PC-3 (cell line): ENCODE measurements around the gene SH3PXD2A. TPM values are rescaled to one million over a fixed set of nuclear protein-coding genes. Genes with fewer than 3 reads are reported as not detected.

Source experiments
- ATAC-seq: fragments of 200-7000 bp; cut with Tn5 transposase; 2 replicates; pipeline ENCODE4 v1.9.1; 2020; ENCODE audit warnings: mild to moderate bottlenecking, moderate library complexity
- BruUV-seq: library from RNA; stranded (reverse); fragments of 400-500 nt; replicated peaks from 2 replicates; lab custom pipeline; 2021; lab: Mats Ljungman, UMichigan
- CTCF ChIA-PET: fragments of 300-600 bp; sonication (Branson Sonifier 250); formaldehyde crosslinking; loops from one replicate; lab custom pipeline; 2022; ENCODE audit warnings: antibody characterized with exemption; lab: Charles Lee
- POLR2A ChIA-PET: fragments of 300-600 bp; sonication (Branson Sonifier 250); formaldehyde crosslinking; loops from one replicate; lab custom pipeline; 2022; ENCODE audit warnings: antibody characterized with exemption; ENCODE audit not compliant: unreplicated experiment; lab: Charles Lee
- DNase-seq: peaks from one replicate; pipeline ENCODE4 v3.0.0-alpha.2; 2015
- H2AFZ ChIP-seq: fragments of 300-600 bp; sonication (generic); 2 replicates; pipeline ENCODE4 v1.6.0; 2016; ENCODE audit warnings: antibody characterized with exemption, low read length
- H3F3A ChIP-seq: fragments of 300-600 bp; sonication (generic); one replicate; pipeline ENCODE4 v1.6.0; 2017; ENCODE audit warnings: antibody characterized with exemption, low read length, control low read depth, mild to moderate bottlenecking; ENCODE audit not compliant: unreplicated experiment
- H3K27ac ChIP-seq: fragments of 300-600 bp; sonication (generic); 2 replicates; pipeline ENCODE4 v1.5.1; 2016; ENCODE audit warnings: mild to moderate bottlenecking, low read length
- H3K27me3 ChIP-seq: fragments of 300-600 bp; sonication (generic); 2 replicates; pipeline ENCODE4 v1.6.1; 2016; ENCODE audit warnings: low read length, mixed read lengths
- H3K36me3 ChIP-seq: fragments of 300-600 bp; sonication (generic); 2 replicates; pipeline ENCODE4 v1.6.1; 2016; ENCODE audit warnings: low read depth, mixed run types, low read length, mixed read lengths
- H3K4me1 ChIP-seq: fragments of 300-600 bp; sonication (generic); 2 replicates; pipeline ENCODE4 v1.5.1; 2016; ENCODE audit warnings: low read length; ENCODE audit not compliant: insufficient read depth
- H3K4me2 ChIP-seq: fragments of 300-600 bp; sonication (generic); 2 replicates; pipeline ENCODE4 v1.6.0; 2016; ENCODE audit warnings: low read length
- H3K4me3 ChIP-seq: fragments of 300-600 bp; sonication (generic); 2 replicates; pipeline ENCODE4 v1.5.1; 2016; ENCODE audit warnings: mild to moderate bottlenecking, low read length, mixed read lengths
- H3K79me2 ChIP-seq: fragments of 300-600 bp; sonication (generic); 2 replicates; pipeline ENCODE4 v1.6.1; 2017; ENCODE audit warnings: low read length, mixed read lengths
- H3K9ac ChIP-seq: fragments of 300-600 bp; sonication (generic); 2 replicates; pipeline ENCODE4 v1.6.0; 2016; ENCODE audit warnings: mild to moderate bottlenecking, low read length
- H3K9me2 ChIP-seq: fragments of 300-600 bp; sonication (generic); replicated peaks from 2 replicates; pipeline ENCODE4 v1.6.1; 2016; ENCODE audit warnings: mixed run types, low read length, mixed read lengths
- H3K9me3 ChIP-seq: fragments of 300-600 bp; sonication (generic); 2 replicates; pipeline ENCODE4 v1.6.1; 2016; ENCODE audit warnings: low read length, mixed read lengths
- H4K20me1 ChIP-seq: fragments of 300-600 bp; sonication (generic); 2 replicates; pipeline ENCODE4 v1.6.1; 2016; ENCODE audit warnings: low read length, mixed read lengths
- CTCF ChIP-seq: fragments of 300-600 bp; sonication (generic); conservative IDR thresholded peaks from 2 replicates; pipeline ENCODE4 v1.5.1; 2017; ENCODE audit warnings: antibody characterized with exemption, low read depth, mild to moderate bottlenecking, low read length
- EZH2 ChIP-seq: fragments of 300-600 bp; sonication (generic); IDR thresholded peaks from one replicate; pipeline ENCODE4 v1.6.1; 2017; ENCODE audit warnings: antibody characterized with exemption, mild to moderate bottlenecking, low read length; ENCODE audit not compliant: unreplicated experiment
- EZH2phosphoT487 ChIP-seq: fragments of 300-600 bp; sonication (generic); IDR thresholded peaks from 2 replicates; pipeline ENCODE4 v1.6.1; 2018; ENCODE audit warnings: mild to moderate bottlenecking, antibody characterized with exemption, low read length, borderline replicate concordance
- intact Hi-C: fragments of 100-400 bp; cut with micrococcal nuclease; formaldehyde crosslinking; loops from 2 replicates; pipeline ENCODE4 v1.9.0; 2023
- total RNA-seq: library from RNA; depleted of rRNA; stranded (reverse); fragments of >200 nt; gene quantifications from 2 replicates; pipeline ENCODE4 v1.2.3, GENCODE V29; 2014

Gene SH3PXD2A
- total RNA-seq, 1 experiment from 2014 or later: 3.4 TPM

GRCh38 chr10:103772096-103772845 lies 83.1 kb downstream of the SH3PXD2A start:
- H3K9me3 ChIP-seq: no peaks in the 10 kb centered on the region
- H3K36me3 ChIP-seq: no peaks in the 10 kb centered on the region
- H3K4me1 ChIP-seq: peaks cover 14% of the 10 kb centered on the region; the same call in 1 of the 2 replicates
- POLR2A ChIA-PET: interaction anchor here (0.6 to 0.8 kb wide), 2 partner anchors 13 to 14 kb away, joined by 3 to 8 read pairs; no protein-coding TSS in a partner anchor
- H3K27ac ChIP-seq: peak overlapping the region; percentile 51
- intact Hi-C loops: no loop called here
- peak; percentile 56 for DNase-seq
- peak overlapping the region; percentile 56 for H3K9ac ChIP-seq
- peak; percentile 93 for ATAC-seq
- BruUV-seq: no TSS peak
- H3K4me3 ChIP-seq: peak overlapping the region; percentile 65
- H3K79me2 ChIP-seq: no peaks in the 10 kb centered on the region
- H3K9me2 ChIP-seq: no peaks in the 10 kb centered on the region
- CTCF ChIA-PET: interaction anchor here (0.6 to 1.2 kb wide), 2 partner anchors 9 to 60 kb away, joined by 3 read pairs; no protein-coding TSS in a partner anchor
- no peak for TF ChIP-seq CTCF
- TF ChIP-seq EZH2: no peak
- TF ChIP-seq EZH2phosphoT487: no peak
- peak overlapping the region; percentile 92 for H2AFZ ChIP-seq
- no peaks in the 10 kb centered on the region for H3K27me3 ChIP-seq
- H3F3A ChIP-seq: no peaks in the 10 kb centered on the region
- H4K20me1 ChIP-seq: no peaks in the 10 kb centered on the region
- peak overlapping the region; percentile 87 for H3K4me2 ChIP-seq

GRCh38 chr10:103770139-103770538 lies 85.2 kb downstream of the SH3PXD2A start:
- no peak for ATAC-seq
- no peak for TF ChIP-seq CTCF
- no peak for TF ChIP-seq EZH2phosphoT487
- TF ChIP-seq EZH2: no peak
- no peaks in the 10 kb centered on the region for H3K27me3 ChIP-seq
- H3K79me2 ChIP-seq: no peaks in the 10 kb centered on the region
- H3K9me3 ChIP-seq: no peaks in the 10 kb centered on the region
- H3K4me3 ChIP-seq: no peak overlapping the region
- DNase-seq: no peak
- no peaks in the 10 kb centered on the region for H4K20me1 ChIP-seq
- no peaks in the 10 kb centered on the region for H3K9me2 ChIP-seq
- no peaks in the 10 kb centered on the region for H3F3A ChIP-seq
- no peak overlapping the region for H3K27ac ChIP-seq
- no TSS peak for BruUV-seq
- no peak overlapping the region for H3K9ac ChIP-seq
- H3K36me3 ChIP-seq: no peaks in the 10 kb centered on the region
- CTCF ChIA-PET: no interaction called here
- peaks cover 21% of the 10 kb centered on the region; the same call in 1 of the 2 replicates for H3K4me1 ChIP-seq
- no peak overlapping the region for H3K4me2 ChIP-seq
- intact Hi-C loops: no loop called here
- POLR2A ChIA-PET: no interaction called here
- no peak overlapping the region for H2AFZ ChIP-seq

GRCh38 chr10:103769176-103769575 lies 86.2 kb downstream of the SH3PXD2A start:
- Histone ChIP-seq H3K27ac (no peak overlapping the region), H4K20me1 (no peaks in the 10 kb centered on the region), H3K79me2 (no peaks in the 10 kb centered on the region), H3K36me3 (no peaks in the 10 kb centered on the region), H3K27me3 (no peaks in the 10 kb centered on the region), H2AFZ (no peak overlapping the region), H3K4me1 (peaks cover 27% of the 10 kb centered on the region; the same call in 1 of the 2 replicates), H3K4me2 (no peak overlapping the region), H3K9me2 (no peaks in the 10 kb centered on the region), H3K9ac (no peak overlapping the region), H3F3A (no peaks in the 10 kb centered on the region), H3K4me3 (no peak overlapping the region), H3K9me3 (no peaks in the 10 kb centered on the region)
- intact Hi-C loops: no loop called here
- ATAC-seq (no peak), DNase-seq (no peak)
- POLR2A ChIA-PET: interaction anchor here (0.6 kb wide), 1 partner anchor 10 kb away, joined by 5 read pairs; no protein-coding TSS in a partner anchor
- CTCF ChIA-PET: no interaction called here
- no TSS peak for BruUV-seq
- TF ChIP-seq EZH2 (no peak), EZH2phosphoT487 (no peak), CTCF (no peak)
